Sigmoid colon (tissue), 4 donors: ENCODE results near the gene LINC00632.

Experiments
- EP300 ChIP-seq, 4 donors: sonication (generic); formaldehyde crosslinking; IDR thresholded peaks; one replicate each; pipeline ENCODE4 v1.6.1; 2017; ENCODE audit warnings: antibody characterized with exemption in 4 of 4
- POLR2A ChIP-seq, 2 donors: fragments of 450-650 bp; IDR thresholded peaks; one replicate each; pipeline ENCODE4 v1.6.1; 2016; ENCODE audit warnings: antibody characterized with exemption in 2 of 2, mild to moderate bottlenecking in 2 of 2, moderate library complexity in 2 of 2
- TF ChIP-seq, protein P1 (sequence below), 4 experiments: fragments of 450-650 bp in 3 of 4; fragments of 200-600 bp in 1 of 4; IDR thresholded peaks; one replicate each; pipeline ENCODE4 v1.5.1; 2016 to 2019; ENCODE audit warnings: antibody characterized with exemption in 4 of 4, mild to moderate bottlenecking in 3 of 4, moderate library complexity in 2 of 4

DNA sequence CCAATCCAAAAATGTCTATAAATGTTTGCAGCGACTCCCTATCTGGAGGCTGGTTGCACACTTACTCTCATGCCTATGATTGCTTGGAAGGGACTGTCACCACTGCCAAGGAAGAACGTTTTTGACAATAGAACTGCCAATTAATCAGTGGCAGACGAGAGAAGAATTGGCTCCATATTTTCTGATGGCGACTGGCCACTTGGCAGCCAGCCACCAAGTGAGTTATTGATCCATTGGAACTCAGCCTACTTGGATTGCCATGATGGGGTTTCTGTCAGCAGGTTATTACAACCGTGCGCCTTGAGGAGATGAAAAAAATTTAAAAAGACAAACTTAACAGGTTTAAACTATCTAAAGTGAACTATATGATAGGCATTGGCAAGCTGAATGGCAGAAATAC is 47.4 kb downstream of the LINC00632 start:
- TF ChIP-seq, protein P1, sequence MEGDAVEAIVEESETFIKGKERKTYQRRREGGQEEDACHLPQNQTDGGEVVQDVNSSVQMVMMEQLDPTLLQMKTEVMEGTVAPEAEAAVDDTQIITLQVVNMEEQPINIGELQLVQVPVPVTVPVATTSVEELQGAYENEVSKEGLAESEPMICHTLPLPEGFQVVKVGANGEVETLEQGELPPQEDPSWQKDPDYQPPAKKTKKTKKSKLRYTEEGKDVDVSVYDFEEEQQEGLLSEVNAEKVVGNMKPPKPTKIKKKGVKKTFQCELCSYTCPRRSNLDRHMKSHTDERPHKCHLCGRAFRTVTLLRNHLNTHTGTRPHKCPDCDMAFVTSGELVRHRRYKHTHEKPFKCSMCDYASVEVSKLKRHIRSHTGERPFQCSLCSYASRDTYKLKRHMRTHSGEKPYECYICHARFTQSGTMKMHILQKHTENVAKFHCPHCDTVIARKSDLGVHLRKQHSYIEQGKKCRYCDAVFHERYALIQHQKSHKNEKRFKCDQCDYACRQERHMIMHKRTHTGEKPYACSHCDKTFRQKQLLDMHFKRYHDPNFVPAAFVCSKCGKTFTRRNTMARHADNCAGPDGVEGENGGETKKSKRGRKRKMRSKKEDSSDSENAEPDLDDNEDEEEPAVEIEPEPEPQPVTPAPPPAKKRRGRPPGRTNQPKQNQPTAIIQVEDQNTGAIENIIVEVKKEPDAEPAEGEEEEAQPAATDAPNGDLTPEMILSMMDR (IDR thresholded peaks at IDR 0.05), result no peak
- no peak for TF ChIP-seq POLR2A (IDR thresholded peaks at IDR 0.05)
- no peak for TF ChIP-seq EP300 (IDR thresholded peaks at IDR 0.05)
